Upper lobe of left lung (tissue), 6 donors: Measurements from ENCODE around the gene PTPRM. TPM values are rescaled to one million over a fixed set of nuclear protein-coding genes. Genes with fewer than 3 reads are reported as not detected.
A peak's percentile ranks its signal among the peaks of the same experiment; 100 is the strongest.

ENCODE experiments used
- ATAC-seq, 2 donors: fragments of 200-7000 bp; cut with Tn5 transposase; one replicate each; pipeline ENCODE4 v1.9.1; 2022; ENCODE audit warnings: mild to moderate bottlenecking in 2 of 2, moderate library complexity in 2 of 2; ENCODE audit not compliant: low FRiP score in 2 of 2
- DNase-seq, 2 donors: peaks; one replicate each; pipeline ENCODE4 v3.0.0-alpha.2; 2019 to 2020
- H3K27ac ChIP-seq, 4 donors: fragments of 200-600 bp; sonication (generic); one replicate each; pipeline ENCODE4 v1.5.1; 2016 to 2019
- H3K27me3 ChIP-seq, 4 donors: fragments of 200-600 bp; sonication (generic); one replicate each; pipeline ENCODE4 v1.5.1; 2017 to 2019
- H3K36me3 ChIP-seq, 4 donors: fragments of 200-600 bp; sonication (generic); one replicate each; pipeline ENCODE4 v1.5.1; 2016 to 2019
- H3K4me1 ChIP-seq, 4 donors: fragments of 200-600 bp; sonication (generic); one replicate each; pipeline ENCODE4 v1.5.1; 2018 to 2019
- H3K4me3 ChIP-seq, 4 donors: fragments of 200-600 bp; sonication (generic); one replicate each; pipeline ENCODE4 v1.5.1; 2017 to 2019; ENCODE audit warnings: mild to moderate bottlenecking in 2 of 4, moderate library complexity in 1 of 4
- H3K9me3 ChIP-seq, 4 donors: fragments of 200-600 bp; sonication (generic); one replicate each; pipeline ENCODE4 v1.5.1; 2018 to 2019
- EP300 ChIP-seq, 4 donors: sonication (generic); formaldehyde crosslinking; IDR thresholded peaks; one replicate each; pipeline ENCODE4 v1.5.1; 2017; ENCODE audit warnings: antibody characterized with exemption in 4 of 4, control low read depth in 2 of 4
- POLR2A ChIP-seq, 4 donors: fragments of 450-650 bp; IDR thresholded peaks; one replicate each; pipeline ENCODE4 v1.5.1; 2016 to 2017; ENCODE audit warnings: antibody characterized with exemption in 4 of 4, mild to moderate bottlenecking in 2 of 4
- POLR2AphosphoS5 ChIP-seq, 2 donors: sonication (generic); formaldehyde crosslinking; IDR thresholded peaks; one replicate each; pipeline ENCODE4 v1.5.1; 2017; ENCODE audit warnings: antibody characterized with exemption in 2 of 2
- WGBS, 2 donors: methylation state at CpG; one replicate each; pipeline ENCODE4 v1.1.5; 2017 to 2018; 5-methylcytosine and 5-hydroxymethylcytosine counted together
- total RNA-seq, 6 donors: library from RNA; depleted of rRNA in 4 of 6; stranded (reverse); fragments of >200 nt in 4 of 6; gene quantifications; one replicate each; pipeline versions ENCODE4 v1.1.0 to v1.2.1, GENCODE V29; 2016 to 2021
- TF ChIP-seq, protein P1 (sequence below), 6 experiments: fragments of 450-650 bp in 4 of 6; fragments of 200-600 bp in 2 of 6; sonication (generic) in 2 of 6; IDR thresholded peaks; one replicate each; pipeline ENCODE4 v1.5.1; 2016 to 2019; ENCODE audit warnings: antibody characterized with exemption in 6 of 6
- donor health status: DM: no; HTN: no; CAD: no; lungs with moderate emphysema.
- donor health status: DM: no; HTN: yes; CAD: no; lungs with severe emphysema.

PTPRM gene
- total RNA-seq, 6 donors from 2014 or later, result 82.0 to 201 (median 154) TPM

DNA sequence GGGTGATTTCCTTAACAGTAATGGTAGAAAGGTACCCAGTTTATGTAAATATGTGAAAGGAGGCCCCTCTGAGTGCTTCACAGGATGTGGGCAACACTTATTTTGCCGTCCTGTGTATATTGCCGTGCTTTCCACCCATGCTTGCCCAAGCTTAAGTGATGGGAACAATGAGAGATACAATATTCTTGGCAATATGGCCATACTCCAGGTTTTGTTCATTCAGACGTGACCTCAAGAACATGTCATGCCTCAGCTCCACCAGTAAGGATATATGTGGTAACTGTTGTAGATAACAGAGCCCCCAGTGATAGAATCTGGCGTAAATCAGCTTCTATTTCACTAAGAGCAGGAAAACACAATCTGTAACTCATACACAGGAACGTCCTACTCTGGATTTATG lies 318.7 kb downstream of the PTPRM start:
- TF ChIP-seq POLR2A (IDR thresholded peaks at IDR 0.05) (no peak), POLR2AphosphoS5 (IDR thresholded peaks at IDR 0.05) (no peak), EP300 (IDR thresholded peaks at IDR 0.05) (no peak)
- TF ChIP-seq, protein P1, sequence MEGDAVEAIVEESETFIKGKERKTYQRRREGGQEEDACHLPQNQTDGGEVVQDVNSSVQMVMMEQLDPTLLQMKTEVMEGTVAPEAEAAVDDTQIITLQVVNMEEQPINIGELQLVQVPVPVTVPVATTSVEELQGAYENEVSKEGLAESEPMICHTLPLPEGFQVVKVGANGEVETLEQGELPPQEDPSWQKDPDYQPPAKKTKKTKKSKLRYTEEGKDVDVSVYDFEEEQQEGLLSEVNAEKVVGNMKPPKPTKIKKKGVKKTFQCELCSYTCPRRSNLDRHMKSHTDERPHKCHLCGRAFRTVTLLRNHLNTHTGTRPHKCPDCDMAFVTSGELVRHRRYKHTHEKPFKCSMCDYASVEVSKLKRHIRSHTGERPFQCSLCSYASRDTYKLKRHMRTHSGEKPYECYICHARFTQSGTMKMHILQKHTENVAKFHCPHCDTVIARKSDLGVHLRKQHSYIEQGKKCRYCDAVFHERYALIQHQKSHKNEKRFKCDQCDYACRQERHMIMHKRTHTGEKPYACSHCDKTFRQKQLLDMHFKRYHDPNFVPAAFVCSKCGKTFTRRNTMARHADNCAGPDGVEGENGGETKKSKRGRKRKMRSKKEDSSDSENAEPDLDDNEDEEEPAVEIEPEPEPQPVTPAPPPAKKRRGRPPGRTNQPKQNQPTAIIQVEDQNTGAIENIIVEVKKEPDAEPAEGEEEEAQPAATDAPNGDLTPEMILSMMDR (IDR thresholded peaks at IDR 0.05), result no peak
- DNase-seq, result no peak
- no peak overlapping the region for H3K27ac ChIP-seq

DNA sequence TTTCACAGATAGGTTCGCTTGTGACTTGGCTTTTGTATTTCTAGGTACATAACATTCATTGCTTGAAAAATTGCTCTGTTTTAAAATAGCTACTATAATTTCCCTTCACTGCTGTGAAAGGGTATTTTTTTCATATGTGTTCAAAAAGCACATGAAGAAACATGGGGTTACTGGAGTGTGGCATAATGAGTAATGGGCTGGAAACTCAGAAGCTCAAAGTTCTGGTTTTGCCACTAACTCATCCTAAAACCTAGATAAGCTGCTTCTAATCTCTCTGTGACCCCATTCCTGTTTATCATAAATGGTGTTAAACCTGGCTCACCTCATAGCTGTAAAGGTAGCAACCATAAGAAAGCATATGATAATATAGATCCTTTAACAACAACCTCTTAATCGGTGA lies 319.3 kb downstream of the PTPRM start:
- TF ChIP-seq POLR2AphosphoS5 (IDR thresholded peaks at IDR 0.05) (no peak), POLR2A (IDR thresholded peaks at IDR 0.05) (no peak), EP300 (IDR thresholded peaks at IDR 0.05) (no peak)
- TF ChIP-seq, protein P1 (IDR thresholded peaks at IDR 0.05), result no peak
- no peaks in the 10 kb centered on the region for H3K36me3 ChIP-seq
- H3K27me3 ChIP-seq, result no peaks in the 10 kb centered on the region
- H3K27ac ChIP-seq, result no peak overlapping the region
- no peak overlapping the region for H3K4me3 ChIP-seq
- 89 to 98% methylated on average over 2 of the region's 2 CpGs for WGBS, 2 donors
- peaks cover 0 to 3% (median 0%) of the 10 kb centered on the region in 4 donors for H3K4me1 ChIP-seq
- DNase-seq (no peak), ATAC-seq (no peak)
- H3K9me3 ChIP-seq, result no peaks in the 10 kb centered on the region

More for the DNA sequence above, 318.7 kb downstream of the PTPRM start:
- Histone ChIP-seq H3K36me3 (no peaks in the 10 kb centered on the region), H3K27me3 (no peaks in the 10 kb centered on the region), H3K9me3 (no peaks in the 10 kb centered on the region), H3K4me3 (no peak overlapping the region), H3K4me1 (peaks cover 0 to 3% (median 0%) of the 10 kb centered on the region in 4 donors)
- 71 to 74% methylated on average over 5 of the region's 5 CpGs for WGBS, 2 donors
- ATAC-seq, result no peak

DNA sequence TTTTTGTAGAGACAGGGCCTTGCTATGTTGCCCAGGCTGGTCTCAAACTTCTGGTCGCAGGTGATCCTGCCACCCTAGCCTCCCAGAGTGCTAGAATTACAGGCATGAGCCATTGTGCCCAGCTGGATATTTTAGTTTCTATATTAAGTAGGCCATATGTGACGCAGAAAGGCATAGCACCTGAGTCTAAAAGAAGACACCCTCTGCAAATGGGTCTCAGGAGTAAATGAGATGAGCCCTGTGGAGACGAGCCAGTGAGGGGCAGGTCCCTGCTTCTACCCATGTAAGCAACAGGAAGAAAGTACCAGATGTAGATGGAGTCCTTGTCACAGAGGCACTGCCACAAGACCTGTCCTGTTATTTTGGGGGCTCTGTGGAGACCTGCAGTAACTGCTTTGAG lies 322.4 kb downstream of the PTPRM start:
- H3K9me3 ChIP-seq, result no peaks in the 10 kb centered on the region
- H3K36me3 ChIP-seq, result no peaks in the 10 kb centered on the region
- H3K4me1 ChIP-seq, result peaks cover 0 to 6% (median 0%) of the 10 kb centered on the region in 4 donors
- DNase-seq (no peak), ATAC-seq (no peak)
- H3K4me3 ChIP-seq, result no peak overlapping the region
- 91 to 100% methylated on average over 2 to 3 of the region's 3 CpGs for WGBS, 2 donors
- TF ChIP-seq POLR2AphosphoS5 (IDR thresholded peaks at IDR 0.05) (no peak), POLR2A (IDR thresholded peaks at IDR 0.05) (no peak), EP300 (IDR thresholded peaks at IDR 0.05) (no peak)
- TF ChIP-seq, protein P1 (IDR thresholded peaks at IDR 0.05), result no peak
- no peaks in the 10 kb centered on the region for H3K27me3 ChIP-seq
- H3K27ac ChIP-seq, result no peak overlapping the region

DNA sequence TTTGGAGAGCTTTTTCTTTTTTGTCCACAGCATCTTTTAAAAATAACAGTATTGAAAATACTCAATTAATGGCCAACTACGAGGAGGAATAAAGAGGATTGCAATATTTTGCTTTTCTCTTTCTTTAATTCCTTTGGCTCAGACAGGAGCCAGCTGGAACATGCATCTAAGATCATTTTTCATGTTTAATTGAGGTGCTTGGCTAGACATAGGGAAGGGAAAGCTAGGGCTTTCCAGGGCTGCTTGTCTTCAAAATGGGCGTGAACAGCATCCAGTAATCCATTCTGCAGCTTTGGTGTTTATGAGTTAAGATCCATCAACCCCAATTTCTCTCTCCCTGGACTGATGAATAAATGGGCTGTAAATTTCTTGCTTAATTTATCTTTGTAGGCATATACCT lies 323.0 kb downstream of the PTPRM start:
- H3K4me1 ChIP-seq, result peaks cover 0 to 6% (median 0%) of the 10 kb centered on the region in 4 donors
- H3K27me3 ChIP-seq, result no peaks in the 10 kb centered on the region
- H3K36me3 ChIP-seq, result no peaks in the 10 kb centered on the region
- WGBS, 2 donors, result 85 to 86% methylated on average over 2 of the region's 2 CpGs
- DNase-seq (no peak), ATAC-seq (peak in 1 of 2 donors; percentile 55)
- H3K27ac ChIP-seq, result no peak overlapping the region
- no peak for TF ChIP-seq POLR2AphosphoS5 (IDR thresholded peaks at IDR 0.05)
- TF ChIP-seq POLR2A (IDR thresholded peaks at IDR 0.05), result no peak
- TF ChIP-seq, protein P1 (IDR thresholded peaks at IDR 0.05), result no peak
- no peak for TF ChIP-seq EP300 (IDR thresholded peaks at IDR 0.05)
- H3K4me3 ChIP-seq, result no peak overlapping the region
- no peaks in the 10 kb centered on the region for H3K9me3 ChIP-seq

DNA sequence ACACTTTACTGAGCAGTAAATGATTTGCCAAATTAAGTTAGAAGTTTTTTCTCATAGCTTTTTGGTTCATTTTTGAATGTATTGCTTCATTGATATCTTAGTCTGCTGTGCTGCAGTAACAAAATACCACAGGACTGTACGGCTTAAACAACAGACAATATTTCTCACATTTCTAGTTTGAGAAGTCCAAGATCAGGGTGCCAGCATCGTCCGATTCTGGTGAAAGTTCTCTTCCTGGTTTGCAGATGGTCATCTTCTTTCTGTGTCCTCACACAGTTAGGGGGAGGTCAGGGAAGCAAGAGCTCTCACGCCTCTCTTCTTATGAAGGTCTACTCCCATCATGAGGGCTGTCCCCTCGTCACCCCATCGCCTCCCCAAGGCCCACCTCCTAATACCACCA lies 325.4 kb downstream of the PTPRM start:
- no peak overlapping the region for H3K27ac ChIP-seq
- DNase-seq, result no peak
- no peak for ATAC-seq

More for the DNA sequence above, 325.4 kb downstream of the PTPRM start:
- 97% methylated on average over 6 of the region's 6 CpGs for WGBS, 2 donors
- H3K36me3 ChIP-seq, result no peaks in the 10 kb centered on the region
- peaks cover 0 to 21% (median 9%) of the 10 kb centered on the region in 4 donors for H3K4me1 ChIP-seq
- no peaks in the 10 kb centered on the region for H3K27me3 ChIP-seq
- no peak overlapping the region for H3K4me3 ChIP-seq
- no peaks in the 10 kb centered on the region for H3K9me3 ChIP-seq
- no peak for TF ChIP-seq EP300 (IDR thresholded peaks at IDR 0.05)
- TF ChIP-seq POLR2AphosphoS5 (IDR thresholded peaks at IDR 0.05), result no peak
- TF ChIP-seq POLR2A (IDR thresholded peaks at IDR 0.05), result no peak
- TF ChIP-seq, protein P1 (IDR thresholded peaks at IDR 0.05), result no peak
